ENCODE data around the gene SEC24B. TPM values are rescaled to one million over a fixed set of nuclear protein-coding genes. Genes with fewer than 3 reads are reported as not detected.

Gene SEC24B
- total and polyA plus RNA-seq, 2 donors (not counting 3 experiments of a cell fraction or from before 2014, with no cell fraction given): 35.9 to 46.2 TPM

DNA sequence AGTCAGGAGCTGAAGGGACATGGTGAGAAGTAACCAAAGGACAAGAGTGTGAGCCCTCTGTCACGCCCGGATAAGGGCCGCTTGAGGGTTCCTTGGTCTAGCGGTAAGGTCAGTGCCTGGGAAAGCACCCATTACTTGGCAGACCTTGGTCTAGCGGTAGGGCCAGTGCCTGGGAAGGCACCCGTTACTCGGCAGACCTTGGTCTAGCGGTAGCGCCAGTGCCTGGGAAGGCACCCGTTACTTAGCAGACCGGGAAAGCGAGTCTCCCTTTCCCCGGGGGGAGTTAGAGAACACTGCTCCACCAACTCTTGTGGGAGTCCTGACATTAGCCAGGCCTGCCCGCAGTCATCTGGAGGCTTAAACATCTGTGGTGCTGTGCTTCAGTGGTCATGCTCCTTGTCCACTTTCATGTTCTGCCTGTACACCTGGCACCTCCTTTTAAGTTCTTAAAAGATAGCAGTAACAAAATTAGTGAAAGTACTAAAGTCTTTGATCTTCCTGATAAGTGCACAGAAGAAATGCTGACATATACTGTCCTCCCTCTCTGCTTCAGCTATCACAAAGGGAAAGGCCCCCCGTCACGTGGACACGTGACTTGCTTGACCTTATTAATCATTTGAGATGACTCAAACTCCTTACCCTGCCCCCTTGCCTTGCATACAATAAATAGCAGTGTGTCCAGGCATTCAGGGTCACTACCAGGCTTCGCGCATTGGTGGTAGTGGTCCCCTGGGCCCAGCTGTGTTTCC, 9.3 kb upstream of the SEC24B start:
- H3K9me1 ChIP-seq (replicated peaks; ENCODE audit: control insufficient read depth, extremely low read depth, insufficient read depth, low read length): no peaks in the 10 kb centered on the region
- no peaks in the 10 kb centered on the region for H3K36me3 ChIP-seq (ENCODE audit: control insufficient read depth in 2 of 2, extremely low read depth in 1 of 2, insufficient read depth in 2 of 2, low read length in 2 of 2)
- no TSS peak for BruUV-seq (replicated peaks)
- ChIA-PET POLR2A (no interaction called here), CTCF (interaction anchor here (0.6 to 2.4 kb wide), 8 partner anchors 13 to 553 kb away, joined by 3 to 17 read pairs (median 6); partner anchors contain the start of gene CFI)
- no peak overlapping the region for H3K4me3 ChIP-seq (replicated peaks in 1 of 3; ENCODE audit: insufficient read depth in 1 of 3, low read depth in 1 of 3, low read length in 3 of 3)
- H3K4me1 ChIP-seq (ENCODE audit: control insufficient read depth, extremely low read depth, insufficient read depth, low read length): peaks cover 14% of the 10 kb centered on the region
- TF ChIP-seq MYC (IDR thresholded peaks at IDR 0.05; ENCODE audit: low read depth, low read length): no peak
- TF ChIP-seq, protein P1, sequence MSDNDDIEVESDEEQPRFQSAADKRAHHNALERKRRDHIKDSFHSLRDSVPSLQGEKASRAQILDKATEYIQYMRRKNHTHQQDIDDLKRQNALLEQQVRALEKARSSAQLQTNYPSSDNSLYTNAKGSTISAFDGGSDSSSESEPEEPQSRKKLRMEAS (IDR thresholded peaks at IDR 0.05; ENCODE audit: insufficient read depth, insufficient read length): peak; percentile 24
- dilution Hi-C loops (cut with MboI; ENCODE audit: extremely low pct_ligation_motif_present, low sequenced_read_pairs) (no loop called here), intact Hi-C loops (cut with micrococcal nuclease) (no loop called here)
- H3K27me3 ChIP-seq (ENCODE audit: control insufficient read depth in 2 of 2, insufficient read depth in 2 of 2, low read length in 2 of 2): no peaks in the 10 kb centered on the region
- no peak overlapping the region for H2AFZ ChIP-seq (ENCODE audit: low read depth, low read length)
- H3K9ac ChIP-seq (replicated peaks; ENCODE audit: extremely low read depth, insufficient read depth, low read length): no peak overlapping the region
- H3K9me3 ChIP-seq (replicated peaks; ENCODE audit: control insufficient read depth, insufficient read depth, low read length): no peaks in the 10 kb centered on the region
- H4K20me1 ChIP-seq (replicated peaks; ENCODE audit: control insufficient read depth, extremely low read depth, insufficient read depth, low read length): no peaks in the 10 kb centered on the region
- no peaks in the 10 kb centered on the region for H3K79me2 ChIP-seq (ENCODE audit: control insufficient read depth, insufficient read depth, low read length)
- no peak for DNase-seq (ENCODE audit: low read depth, low spot score)
- FAIRE-seq: peak; percentile 63
- no peak overlapping the region for H3K27ac ChIP-seq (ENCODE audit: insufficient read depth, low read depth, low read length)
- no peak overlapping the region for H3K4me2 ChIP-seq (ENCODE audit: insufficient read depth, low read length)

DNA sequence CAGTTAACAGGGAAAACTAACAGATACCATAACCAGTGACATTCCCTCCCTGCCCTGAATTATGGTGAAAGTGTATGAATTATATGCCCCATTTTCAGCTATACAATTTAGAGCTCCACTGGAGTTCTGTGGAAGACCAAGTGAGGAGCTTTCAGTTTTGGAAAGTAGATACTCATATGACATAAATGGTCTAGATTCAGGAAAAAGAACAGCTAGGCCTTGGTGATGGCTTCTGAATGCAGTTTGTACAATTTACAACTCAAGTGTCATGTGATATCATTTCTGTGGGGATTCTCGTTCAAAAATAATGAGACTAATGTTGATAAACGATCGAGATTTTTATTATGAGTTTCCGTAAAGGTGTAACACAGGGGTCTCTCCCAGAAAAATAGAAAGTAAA, 8.2 kb upstream of the SEC24B start:
- ChIA-PET CTCF (interaction anchor here (1.1 to 2.3 kb wide), 5 partner anchors 234 to 555 kb away, joined by 3 to 10 read pairs (median 6); partner anchors contain the start of genes CASP6 and CFI), POLR2A (no interaction called here)
- H3K9me3 ChIP-seq (replicated peaks; ENCODE audit: control insufficient read depth, insufficient read depth, low read length): no peaks in the 10 kb centered on the region
- DNase-seq (ENCODE audit: low read depth, low spot score) (no peak), FAIRE-seq (no peak)
- H3K36me3 ChIP-seq (ENCODE audit: control insufficient read depth in 2 of 2, extremely low read depth in 1 of 2, insufficient read depth in 2 of 2, low read length in 2 of 2): no peaks in the 10 kb centered on the region
- no peak overlapping the region for H3K9ac ChIP-seq (replicated peaks; ENCODE audit: extremely low read depth, insufficient read depth, low read length)
- dilution Hi-C loops (cut with MboI; ENCODE audit: extremely low pct_ligation_motif_present, low sequenced_read_pairs): no loop called here
- no peaks in the 10 kb centered on the region for H4K20me1 ChIP-seq (replicated peaks; ENCODE audit: control insufficient read depth, extremely low read depth, insufficient read depth, low read length)
- H2AFZ ChIP-seq (ENCODE audit: low read depth, low read length): no peak overlapping the region
- no peaks in the 10 kb centered on the region for H3K79me2 ChIP-seq (ENCODE audit: control insufficient read depth, insufficient read depth, low read length)
- no peak overlapping the region for H3K4me2 ChIP-seq (ENCODE audit: insufficient read depth, low read length)
- no peak overlapping the region for H3K4me3 ChIP-seq (replicated peaks in 1 of 3; ENCODE audit: insufficient read depth in 1 of 3, low read depth in 1 of 3, low read length in 3 of 3)
- H3K9me1 ChIP-seq (replicated peaks; ENCODE audit: control insufficient read depth, extremely low read depth, insufficient read depth, low read length): no peaks in the 10 kb centered on the region
- intact Hi-C loops (cut with micrococcal nuclease): no loop called here
- TF ChIP-seq, protein P1 (IDR thresholded peaks at IDR 0.05; ENCODE audit: insufficient read depth, insufficient read length): no peak
- TF ChIP-seq CTCF (IDR thresholded peaks at IDR 0.05; ENCODE audit: extremely low read depth in 1 of 2, insufficient read depth in 1 of 2, low read depth in 1 of 2, low read length in 2 of 2) (no peak), EZH2 (IDR thresholded peaks at IDR 0.05; ENCODE audit: borderline replicate concordance, low read depth, low read length, severe bottlenecking) (no peak), POLR2AphosphoS5 (IDR thresholded peaks at IDR 0.05; ENCODE audit: insufficient read depth, low read depth, low read length) (no peak), FOS (IDR thresholded peaks at IDR 0.05; ENCODE audit: borderline replicate concordance, insufficient read depth, low read length) (no peak), GATA2 (IDR thresholded peaks at IDR 0.05; ENCODE audit: insufficient read depth, insufficient read length, low read depth, low read length) (no peak), POLR2A (IDR thresholded peaks at IDR 0.05; ENCODE audit: low read depth, low read length) (no peak), MYC (IDR thresholded peaks at IDR 0.05; ENCODE audit: low read depth, low read length) (no peak), JUN (IDR thresholded peaks at IDR 0.05; ENCODE audit: borderline replicate concordance, insufficient read depth, insufficient read length, low read depth) (no peak)
- H3K4me1 ChIP-seq (ENCODE audit: control insufficient read depth, extremely low read depth, insufficient read depth, low read length): peaks cover 21% of the 10 kb centered on the region
- no peaks in the 10 kb centered on the region for H3K27me3 ChIP-seq (ENCODE audit: control insufficient read depth in 2 of 2, insufficient read depth in 2 of 2, low read length in 2 of 2)
- no TSS peak for BruUV-seq (replicated peaks)
- H3K27ac ChIP-seq (ENCODE audit: insufficient read depth, low read depth, low read length): no peak overlapping the region
